Spleen (tissue), 7 donors: ENCODE data around the gene SSH2.

Source experiments
- POLR2A ChIP-seq, 3 donors: fragments of 450-650 bp; IDR thresholded peaks; one replicate each; pipeline ENCODE4 v1.5.1; 2017; ENCODE audit warnings: antibody characterized with exemption in 3 of 3, mild to moderate bottlenecking in 1 of 3
- TF ChIP-seq, protein P1 (sequence below), 11 experiments: fragments of 200-600 bp in 7 of 11; fragments of 450-650 bp in 4 of 11; sonication (generic) in 4 of 11; IDR thresholded peaks in 8 of 11; conservative IDR thresholded peaks in 3 of 11; 1 replicate in 7 of 11; 2 replicates in 4 of 11; pipeline versions ENCODE4 v1.4.0 to v1.8.0; 2016 to 2021; ENCODE audit warnings: antibody characterized with exemption in 11 of 11, inconsistent platforms in 4 of 11, mild to moderate bottlenecking in 1 of 11
- donor health status: DM: no; HTN: no; CAD: no; lungs with moderate emphysema.
- donor health status: DM: no; HTN: no; CAD: no.
- donor health status: DM: no; HTN: no; CAD: no.

- TF ChIP-seq, protein P1, sequence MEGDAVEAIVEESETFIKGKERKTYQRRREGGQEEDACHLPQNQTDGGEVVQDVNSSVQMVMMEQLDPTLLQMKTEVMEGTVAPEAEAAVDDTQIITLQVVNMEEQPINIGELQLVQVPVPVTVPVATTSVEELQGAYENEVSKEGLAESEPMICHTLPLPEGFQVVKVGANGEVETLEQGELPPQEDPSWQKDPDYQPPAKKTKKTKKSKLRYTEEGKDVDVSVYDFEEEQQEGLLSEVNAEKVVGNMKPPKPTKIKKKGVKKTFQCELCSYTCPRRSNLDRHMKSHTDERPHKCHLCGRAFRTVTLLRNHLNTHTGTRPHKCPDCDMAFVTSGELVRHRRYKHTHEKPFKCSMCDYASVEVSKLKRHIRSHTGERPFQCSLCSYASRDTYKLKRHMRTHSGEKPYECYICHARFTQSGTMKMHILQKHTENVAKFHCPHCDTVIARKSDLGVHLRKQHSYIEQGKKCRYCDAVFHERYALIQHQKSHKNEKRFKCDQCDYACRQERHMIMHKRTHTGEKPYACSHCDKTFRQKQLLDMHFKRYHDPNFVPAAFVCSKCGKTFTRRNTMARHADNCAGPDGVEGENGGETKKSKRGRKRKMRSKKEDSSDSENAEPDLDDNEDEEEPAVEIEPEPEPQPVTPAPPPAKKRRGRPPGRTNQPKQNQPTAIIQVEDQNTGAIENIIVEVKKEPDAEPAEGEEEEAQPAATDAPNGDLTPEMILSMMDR (IDR thresholded peaks at IDR 0.05 in 8 of 11, conservative IDR thresholded peaks at IDR 0.05 in 3 of 11), result no peak
- TF ChIP-seq POLR2A (IDR thresholded peaks at IDR 0.05), result no peak
Observed at GRCh38 chr17:29655323-29655722, 274.7 kb downstream of the SSH2 start.
